ENCODE results near the gene ZNF326.
"Not testable (repeated sequence)": the region's sequence is repeated elsewhere in the genome, so short reads cannot be mapped to it uniquely, and the experiment has no call there.

Gene ZNF326

DNA sequence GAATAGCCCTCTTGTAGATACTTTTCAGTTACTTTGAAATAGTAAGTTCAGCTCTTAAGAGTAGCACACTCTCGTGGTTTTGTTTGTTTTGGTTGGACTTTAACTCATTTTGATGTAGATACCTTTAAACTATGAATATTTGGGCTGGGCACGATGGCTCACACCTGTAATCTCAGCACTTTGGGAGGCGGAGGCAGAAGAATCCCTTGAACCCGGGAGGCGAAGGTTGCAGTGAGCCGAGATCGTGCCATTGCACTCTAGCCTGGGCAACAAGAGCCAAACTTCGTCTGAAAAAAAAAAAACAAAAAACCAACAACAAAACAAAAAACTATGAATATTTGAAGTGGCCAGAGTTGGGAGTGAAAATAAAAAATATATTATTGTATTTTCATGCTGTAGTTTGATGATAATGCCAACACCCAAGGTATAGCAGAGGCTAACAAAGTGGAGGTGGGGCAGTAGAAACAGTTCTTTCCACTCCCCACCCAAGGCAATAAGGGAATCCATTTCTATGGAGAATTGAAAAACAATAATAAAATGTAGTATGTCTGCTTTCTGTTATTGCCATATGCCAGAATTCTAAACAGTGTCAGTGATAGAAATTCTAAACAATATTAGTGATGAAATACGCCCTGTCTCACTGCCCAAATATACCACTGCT, 1.7 kb downstream of the ZNF326 start:
- no peak for DNase-seq (ENCODE audit: low spot score)

DNA sequence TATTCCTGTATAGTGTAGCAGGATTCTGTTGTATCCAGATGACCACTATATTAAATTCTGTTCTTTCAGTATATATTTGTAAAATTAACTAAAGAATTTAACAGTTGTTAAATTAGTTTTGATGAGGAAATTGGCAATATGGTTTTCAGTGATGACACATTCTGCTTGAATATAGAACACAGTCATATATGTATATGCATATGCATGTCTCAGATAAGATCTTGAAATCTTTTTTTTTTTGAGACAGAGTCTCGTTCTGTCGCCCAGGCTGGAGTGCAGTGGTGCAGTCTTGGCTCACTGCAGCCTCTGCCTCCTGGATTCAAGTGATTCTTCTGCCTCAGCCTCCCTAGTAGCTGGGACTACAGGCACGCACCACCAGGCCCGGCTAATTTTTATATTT, 2.2 kb downstream of the ZNF326 start:
- DNase-seq (ENCODE audit: low spot score) = not testable (repeated sequence)

GRCh38 chr1:89998306-89998705, 3.4 kb downstream of the ZNF326 start:
- DNase-seq (ENCODE audit: low spot score) = no peak

DNA sequence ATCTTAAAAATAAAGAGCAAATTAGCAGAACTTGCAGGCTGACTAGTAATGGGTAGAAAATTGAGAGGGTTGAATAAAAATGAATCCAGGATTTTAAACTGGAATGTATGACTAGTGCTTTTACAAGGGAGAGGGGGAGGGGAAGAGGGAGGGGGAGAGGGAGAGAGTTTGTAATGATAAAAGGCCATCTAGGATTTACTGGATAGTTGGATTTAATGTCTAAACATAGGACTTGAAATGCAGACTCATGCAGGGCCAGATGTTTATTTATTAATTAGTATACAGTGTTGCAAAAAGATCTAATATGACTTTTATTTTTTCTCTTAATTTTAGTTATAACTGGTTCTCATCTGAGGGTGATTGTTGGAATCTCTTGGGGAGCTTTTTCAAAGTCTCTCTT, 4.3 kb downstream of the ZNF326 start:
- DNase-seq (ENCODE audit: low spot score) = no peak

DNA sequence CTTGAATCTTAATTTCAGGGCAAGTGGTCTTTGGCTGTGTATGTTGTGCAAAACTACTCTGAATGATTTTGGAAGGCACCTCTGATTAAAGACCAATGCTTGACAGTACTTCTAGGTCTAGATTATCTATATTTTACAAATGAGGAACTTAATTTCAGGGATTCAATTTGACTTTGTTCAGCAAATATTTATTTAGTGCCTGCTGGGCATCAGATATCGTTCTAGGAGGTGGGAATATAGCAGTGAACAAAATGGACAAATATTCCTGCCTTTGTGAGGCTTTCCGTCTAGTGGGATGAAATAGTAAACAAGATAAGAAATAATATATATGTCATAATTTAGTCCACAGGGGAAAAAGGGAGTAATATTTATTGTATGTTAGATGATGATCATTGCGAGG, 4.7 kb downstream of the ZNF326 start:
- no peak for DNase-seq (ENCODE audit: low spot score)

DNA sequence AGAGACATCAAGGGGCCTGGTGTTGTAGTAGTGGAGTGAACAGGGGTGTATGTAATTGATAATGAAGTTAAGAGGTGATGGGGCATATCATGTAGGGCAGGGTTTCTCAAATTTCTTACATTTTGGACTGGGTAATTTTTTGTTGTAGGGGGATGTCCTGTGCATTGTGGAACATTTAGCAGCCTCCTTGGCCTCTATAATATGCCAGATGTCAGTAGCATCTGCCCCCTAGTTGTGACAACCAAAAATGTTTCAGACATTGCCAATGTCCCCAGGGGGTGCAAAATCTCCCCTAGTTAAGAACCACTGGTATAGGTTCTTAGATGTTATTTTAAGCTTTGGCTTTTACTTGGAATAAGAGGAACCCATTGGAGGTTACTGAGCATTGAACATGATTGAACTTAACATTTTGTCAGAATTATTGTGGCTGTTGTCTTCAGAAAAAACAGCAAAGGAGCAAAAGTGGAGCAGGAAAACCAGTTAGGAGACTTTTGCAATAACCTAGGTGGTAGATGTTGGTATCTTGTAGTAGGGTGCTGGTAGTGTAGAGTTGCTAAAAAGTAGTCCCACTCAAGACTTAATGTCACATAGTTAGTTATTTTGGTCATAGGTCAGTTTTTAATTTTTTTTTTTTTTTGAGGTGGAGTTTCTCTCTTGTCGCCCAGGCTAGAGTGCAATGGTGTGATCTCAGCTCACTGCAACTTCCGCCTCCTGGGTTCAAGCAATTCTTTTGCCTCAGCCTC, 6.2 kb downstream of the ZNF326 start:
- no peak for DNase-seq (ENCODE audit: low spot score)

DNA sequence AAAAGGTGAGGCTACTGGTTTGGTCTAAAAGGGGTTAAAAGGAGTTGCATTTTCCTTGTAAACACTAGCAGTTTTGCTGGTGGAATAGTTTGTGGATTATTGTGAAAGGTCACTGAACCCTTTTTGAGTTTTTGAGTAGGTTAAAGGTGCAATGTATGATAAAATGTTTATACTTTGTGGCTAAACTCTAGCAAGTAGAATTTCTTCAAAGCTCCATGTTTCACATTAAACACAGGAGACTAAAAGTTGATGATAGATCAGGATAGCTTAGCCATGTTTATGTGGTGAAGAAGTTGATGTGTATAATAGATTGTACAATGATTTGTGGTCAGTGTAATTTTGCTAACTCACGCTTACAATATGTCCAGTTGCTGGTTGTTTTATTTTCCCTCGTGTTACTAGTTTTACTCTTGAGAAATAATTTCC, 13.1 kb downstream of the ZNF326 start:
- DNase-seq (ENCODE audit: low spot score) = no peak

DNA sequence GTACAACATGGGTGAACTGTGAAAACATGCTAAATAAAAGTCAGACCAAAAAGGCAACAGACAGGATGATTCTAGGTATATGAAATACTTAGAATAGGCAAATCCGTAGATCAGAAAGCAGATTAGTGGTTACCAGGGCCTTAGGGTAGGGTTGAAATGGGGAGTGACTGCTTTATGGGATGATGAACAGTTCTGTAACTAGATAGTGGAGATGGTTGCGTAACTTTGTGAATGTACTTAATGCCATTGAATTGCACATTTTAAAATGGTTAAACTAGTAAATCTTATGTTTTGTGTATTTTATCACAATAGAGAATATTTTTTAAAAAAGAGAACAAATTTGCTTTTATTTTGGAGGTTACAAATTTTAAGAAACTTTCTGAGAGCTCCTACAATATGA, 17.4 kb downstream of the ZNF326 start:
- no peak for DNase-seq (ENCODE audit: low spot score)

DNA sequence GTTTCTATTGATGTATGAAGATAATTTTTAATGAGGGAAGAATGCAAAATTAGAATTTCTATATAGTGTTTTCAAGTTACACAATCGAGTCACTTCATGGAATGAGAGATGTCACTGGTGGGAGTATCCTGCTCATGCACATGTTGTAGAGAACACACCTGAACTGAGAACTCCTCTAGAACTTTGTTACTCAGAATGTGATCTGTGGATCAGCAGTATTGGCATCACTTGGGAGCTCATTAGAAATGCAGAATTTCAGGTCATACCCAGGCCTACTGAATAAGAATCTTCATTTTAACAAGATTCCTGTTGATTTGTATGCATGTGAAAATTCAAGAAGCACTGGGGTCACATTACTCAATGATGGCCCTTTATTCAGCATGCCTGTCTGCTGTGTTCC, 28.8 kb downstream of the ZNF326 start:
- DNase-seq (ENCODE audit: low spot score) = no peak

- no peak for DNase-seq (ENCODE audit: low spot score)
These were observed 32.4 kb downstream of the ZNF326 start for GRCh38 chr1:90027281-90027680.

DNA sequence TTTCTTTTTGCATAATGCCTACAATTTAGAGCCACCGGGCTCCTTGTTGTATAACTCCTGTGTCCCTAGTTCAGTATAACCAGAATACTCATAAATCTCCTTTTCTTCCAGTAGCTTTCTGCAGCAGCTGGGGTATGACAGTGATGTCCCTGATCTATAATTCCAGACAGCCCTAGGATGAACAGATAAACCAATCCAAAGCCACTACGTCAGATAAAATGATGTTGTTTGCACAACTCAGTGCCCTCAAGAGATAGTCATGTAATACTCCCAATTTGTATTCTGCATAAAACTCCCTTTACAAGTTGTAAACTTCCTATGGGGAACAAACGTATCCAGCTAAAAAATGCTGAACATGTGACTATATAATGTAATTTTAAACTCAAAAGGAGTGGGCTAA, 44.7 kb downstream of the ZNF326 start:
- no peak for DNase-seq (ENCODE audit: low spot score)

GRCh38 chr1:90043586-90043985, 48.7 kb downstream of the ZNF326 start:
- DNase-seq (ENCODE audit: low spot score) = no peak

DNA sequence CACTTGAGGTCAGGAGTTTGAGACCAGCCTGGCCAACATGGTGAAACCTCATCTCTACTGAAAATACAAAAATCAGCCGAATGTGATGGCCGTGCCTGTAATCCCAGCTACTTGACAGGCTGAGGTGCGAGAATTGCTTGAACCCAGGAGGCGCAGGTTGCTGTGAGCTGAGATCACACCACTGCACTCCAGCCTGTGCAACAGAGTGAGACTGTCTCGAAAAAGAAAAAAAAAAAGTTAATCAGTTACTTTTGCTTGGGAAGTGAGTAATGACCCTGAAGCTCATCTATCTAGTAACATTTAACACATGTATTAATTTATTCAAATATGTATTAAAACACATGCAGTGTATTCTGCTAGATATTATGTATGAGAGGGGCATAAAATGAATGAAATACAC, 49.4 kb downstream of the ZNF326 start:
- DNase-seq (ENCODE audit: low spot score) = no peak

- DNase-seq (ENCODE audit: low spot score) = peak; percentile 42
These were observed 51.1 kb downstream of the ZNF326 start for GRCh38 chr1:90045853-90046563.

DNA sequence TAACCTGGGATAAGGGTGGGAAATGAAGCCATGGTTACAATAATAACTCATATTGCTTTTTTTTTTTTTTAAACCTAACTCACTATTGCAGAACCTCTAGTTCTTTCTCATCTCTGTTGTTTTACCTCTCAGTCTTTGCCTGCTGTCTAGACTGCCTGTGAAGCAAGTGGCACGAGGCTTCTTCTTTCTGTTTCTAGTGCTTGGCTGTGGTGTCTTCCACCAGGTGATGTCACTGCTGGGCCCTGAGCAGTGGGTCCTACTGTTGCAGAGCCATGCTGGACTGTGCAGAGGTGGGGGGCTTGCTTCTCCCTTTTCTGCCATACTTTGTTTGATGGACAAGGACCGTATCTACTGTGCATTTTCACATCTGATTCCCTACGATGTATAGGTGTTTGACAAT, 51.7 kb downstream of the ZNF326 start:
- DNase-seq (ENCODE audit: low spot score) = no peak

- peak; percentile 22 for DNase-seq (ENCODE audit: low spot score)
These were observed 53.1 kb downstream of the ZNF326 start for GRCh38 chr1:90048043-90048442.

GRCh38 chr1:90062700-90063643, 68.1 kb downstream of the ZNF326 start:
- DNase-seq (ENCODE audit: low spot score) = not testable (repeated sequence)

DNA sequence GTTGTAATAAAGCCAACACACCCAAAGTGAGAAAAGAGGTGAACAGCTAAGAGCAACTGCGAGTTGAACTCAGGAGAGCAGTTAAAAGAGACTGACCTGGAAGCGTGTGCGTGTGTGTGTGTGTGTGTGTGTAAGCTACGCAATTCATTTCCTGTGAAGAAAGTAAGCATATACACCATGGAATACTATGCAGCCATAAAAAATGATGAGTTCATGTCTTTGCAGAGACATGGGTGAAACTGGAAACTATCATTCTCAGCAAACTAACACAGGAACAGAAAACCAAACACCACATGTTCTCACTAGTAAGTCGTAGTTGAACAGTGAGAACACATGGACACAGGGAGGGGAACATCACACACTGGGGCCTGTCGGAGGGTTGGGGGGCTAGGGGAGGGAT, 69.2 kb downstream of the ZNF326 start:
- DNase-seq (ENCODE audit: low spot score) = not testable (repeated sequence)

DNA sequence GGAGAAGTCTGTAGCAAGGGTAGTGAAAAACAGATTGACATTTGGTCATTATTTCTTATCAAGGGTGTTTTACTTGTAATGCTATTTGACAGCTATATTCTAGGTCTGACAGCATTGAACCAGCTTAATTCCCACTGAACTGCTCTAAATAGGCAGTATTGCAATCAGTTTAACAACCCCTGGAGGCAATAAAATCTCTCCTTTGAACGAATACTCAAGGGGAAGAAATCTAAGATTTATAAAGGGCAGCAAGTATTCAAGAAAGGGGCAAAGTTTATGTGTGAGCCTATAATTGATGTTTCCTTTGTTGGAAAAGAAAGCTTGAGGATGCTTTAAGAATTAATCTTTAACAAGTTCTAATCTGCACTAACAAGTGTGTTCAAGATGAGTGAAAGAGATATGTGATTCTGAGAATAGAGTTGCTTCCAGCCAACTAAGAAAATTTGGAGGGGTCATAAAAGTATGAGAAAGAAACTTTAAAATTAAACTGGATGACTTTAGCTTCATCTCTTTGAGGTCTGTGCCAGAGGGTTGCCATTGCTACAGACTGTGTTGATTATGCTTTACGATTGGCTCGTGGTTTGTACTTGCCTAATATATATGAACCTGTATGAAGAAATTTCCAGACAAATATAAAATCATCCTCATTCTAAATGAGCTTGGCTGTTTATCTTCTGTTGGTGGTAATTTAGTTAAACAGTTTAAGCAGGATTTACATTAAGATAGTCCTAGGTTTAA, 72.5 kb downstream of the ZNF326 start:
- no peak for DNase-seq (ENCODE audit: low spot score)

DNA sequence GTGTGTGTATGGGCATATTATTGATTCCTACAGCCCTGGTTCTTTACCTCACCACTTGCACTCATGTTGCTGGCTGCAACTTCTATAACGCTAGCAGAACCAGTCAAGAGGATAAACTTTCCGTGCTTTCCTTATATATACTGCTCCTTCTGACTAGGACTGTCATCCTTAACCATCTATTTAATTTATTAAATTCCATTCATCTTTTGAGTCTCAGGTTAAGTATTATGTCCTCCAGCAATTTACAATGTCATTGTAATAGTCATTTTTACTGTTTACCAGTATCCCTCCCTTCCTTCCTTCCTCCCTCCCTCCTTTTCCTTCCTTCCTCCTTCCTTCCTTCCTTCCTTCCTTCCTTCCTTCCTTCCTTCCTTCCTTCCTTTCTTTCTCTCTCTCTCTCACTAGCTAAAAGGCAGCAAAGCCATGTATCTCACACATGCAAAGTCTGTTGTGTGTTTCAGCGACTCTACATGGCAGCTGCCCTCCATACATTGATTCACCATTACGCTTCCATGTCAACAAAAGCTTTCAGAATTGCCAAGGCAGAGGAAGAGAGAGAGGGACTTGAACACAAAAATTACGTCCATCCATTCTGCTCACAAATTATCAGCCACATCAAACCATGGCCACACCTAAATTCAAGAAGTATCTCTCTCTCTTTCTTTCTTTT, 73.8 kb downstream of the ZNF326 start:
- no peak for DNase-seq (ENCODE audit: low spot score)

DNA sequence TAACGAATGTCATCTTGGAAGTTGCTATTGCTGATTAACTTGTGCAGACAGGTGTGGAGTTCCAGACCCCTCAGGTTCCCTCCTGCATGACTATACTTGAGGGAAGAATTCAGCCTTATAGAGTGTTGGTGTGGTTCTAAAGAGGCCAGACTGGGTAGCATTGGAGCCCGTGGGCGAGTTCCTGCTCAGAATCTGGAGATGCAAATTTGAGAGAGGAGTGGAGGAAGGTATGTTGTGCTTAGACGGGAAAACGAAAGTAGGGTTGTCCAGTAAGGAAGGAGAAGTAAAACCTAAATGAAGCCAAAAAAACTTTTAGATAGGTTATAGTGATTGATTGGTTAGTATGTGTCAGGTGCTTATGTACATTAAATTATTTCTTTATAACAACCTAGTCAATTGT, 79.2 kb downstream of the ZNF326 start:
- DNase-seq (ENCODE audit: low spot score) = no peak

All from AG20443 (cell line).